Non-pigmented ciliary epithelial cell (primary cell): Measurements from ENCODE around the gene GOLGA6A.
"Not testable (repeated sequence)": the region's sequence is repeated elsewhere in the genome, so short reads cannot be mapped to it uniquely, and the experiment has no call there.

Source experiments
- DNase-seq: peaks from one replicate; pipeline ENCODE4 v3.0.0-alpha.2; 2010; ENCODE audit warnings: low read depth

GOLGA6A gene, protein sequence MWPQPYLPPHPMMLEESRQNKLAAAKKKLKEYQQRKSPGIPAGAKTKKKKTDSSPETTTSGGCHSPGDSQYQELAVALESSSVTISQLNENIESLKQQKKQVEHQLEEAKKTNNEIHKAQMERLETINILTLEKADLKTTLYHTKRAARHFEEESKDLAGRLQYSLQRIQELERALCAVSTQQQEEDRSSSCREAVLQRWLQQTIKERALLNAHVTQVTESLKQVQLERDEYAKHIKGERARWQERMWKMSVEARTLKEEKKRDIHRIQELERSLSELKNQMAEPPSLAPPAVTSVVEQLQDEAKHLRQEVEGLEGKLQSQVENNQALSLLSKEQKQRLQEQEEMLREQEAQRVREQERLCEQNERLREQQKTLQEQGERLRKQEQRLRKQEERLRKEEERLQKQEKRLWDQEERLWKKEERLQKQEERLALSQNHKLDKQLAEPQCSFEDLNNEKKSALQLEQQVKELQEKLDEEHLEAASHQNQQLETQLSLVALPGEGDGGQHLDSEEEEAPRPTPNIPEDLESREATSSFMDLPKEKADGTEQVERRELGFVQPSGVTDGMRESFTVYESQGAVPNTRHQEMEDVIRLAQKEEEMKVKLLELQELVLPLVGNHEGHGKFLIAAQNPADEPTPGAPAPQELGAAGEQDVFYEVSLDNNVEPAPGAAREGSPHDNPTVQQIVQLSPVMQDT

DNA sequence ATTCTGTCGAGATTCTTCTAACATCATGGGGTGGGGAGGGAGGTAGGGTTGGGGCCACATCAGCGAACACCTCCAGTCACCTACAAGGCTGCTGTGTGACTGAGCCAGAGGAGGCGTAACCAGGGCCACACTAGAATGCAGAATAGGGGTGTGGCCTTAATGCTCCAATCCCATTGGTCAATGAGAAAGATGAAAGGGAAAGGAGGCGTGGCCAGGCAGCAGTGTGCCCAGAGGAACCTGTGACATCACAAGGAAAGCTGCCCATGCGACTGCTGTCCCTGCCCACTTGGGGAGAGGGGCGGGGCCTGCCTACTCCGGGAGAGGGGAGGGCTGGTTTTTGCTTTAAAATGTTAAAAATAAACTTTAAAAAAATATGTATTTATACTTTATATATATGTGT is at the start of gene GOLGA6A:
Gene GOLGA6A (minus strand): TSS at position 101 of the 400 bp plus-strand sequence. CDS start 41 bp downstream, at position 60.
- not testable (repeated sequence) for DNase-seq

DNA sequence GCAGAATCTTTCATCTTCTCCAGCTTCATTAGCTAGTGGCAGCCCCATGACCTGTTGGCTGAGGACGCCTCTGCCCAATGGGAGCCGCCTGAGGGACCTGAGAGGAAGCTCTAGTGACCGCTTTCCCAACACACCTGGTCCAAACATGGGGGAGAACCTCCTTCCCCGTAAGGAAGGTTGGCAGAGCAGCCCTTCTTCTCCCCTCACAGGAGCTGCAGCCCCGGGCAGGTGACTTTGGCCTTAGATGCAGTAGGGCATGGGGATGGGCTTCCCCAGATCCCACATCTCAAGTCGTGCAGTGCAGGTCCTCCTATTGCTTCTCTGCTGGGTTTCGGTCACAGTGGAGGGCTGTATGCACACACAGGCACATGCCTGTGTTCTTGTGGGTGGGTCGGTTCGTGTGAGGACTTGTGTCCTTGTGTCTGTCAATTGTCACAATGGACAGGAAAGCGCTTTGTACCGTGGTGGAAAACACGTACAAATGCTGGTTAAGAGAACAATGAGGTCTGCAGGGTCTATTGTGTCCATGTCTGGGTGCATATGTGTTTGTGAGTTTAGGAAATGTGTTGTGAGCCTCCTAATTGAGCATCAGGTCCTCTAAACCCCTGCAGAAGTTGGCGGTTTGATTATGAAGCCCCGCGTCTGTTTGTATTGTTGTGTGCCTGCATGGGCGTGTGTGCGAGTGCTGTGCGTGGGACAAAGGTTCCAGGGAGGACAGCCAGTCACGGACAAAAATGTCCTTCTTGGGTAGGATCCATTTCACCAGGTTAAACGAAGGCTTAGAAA is 49.5 kb upstream of the GOLGA6A start:
- DNase-seq, result no peak

DNA sequence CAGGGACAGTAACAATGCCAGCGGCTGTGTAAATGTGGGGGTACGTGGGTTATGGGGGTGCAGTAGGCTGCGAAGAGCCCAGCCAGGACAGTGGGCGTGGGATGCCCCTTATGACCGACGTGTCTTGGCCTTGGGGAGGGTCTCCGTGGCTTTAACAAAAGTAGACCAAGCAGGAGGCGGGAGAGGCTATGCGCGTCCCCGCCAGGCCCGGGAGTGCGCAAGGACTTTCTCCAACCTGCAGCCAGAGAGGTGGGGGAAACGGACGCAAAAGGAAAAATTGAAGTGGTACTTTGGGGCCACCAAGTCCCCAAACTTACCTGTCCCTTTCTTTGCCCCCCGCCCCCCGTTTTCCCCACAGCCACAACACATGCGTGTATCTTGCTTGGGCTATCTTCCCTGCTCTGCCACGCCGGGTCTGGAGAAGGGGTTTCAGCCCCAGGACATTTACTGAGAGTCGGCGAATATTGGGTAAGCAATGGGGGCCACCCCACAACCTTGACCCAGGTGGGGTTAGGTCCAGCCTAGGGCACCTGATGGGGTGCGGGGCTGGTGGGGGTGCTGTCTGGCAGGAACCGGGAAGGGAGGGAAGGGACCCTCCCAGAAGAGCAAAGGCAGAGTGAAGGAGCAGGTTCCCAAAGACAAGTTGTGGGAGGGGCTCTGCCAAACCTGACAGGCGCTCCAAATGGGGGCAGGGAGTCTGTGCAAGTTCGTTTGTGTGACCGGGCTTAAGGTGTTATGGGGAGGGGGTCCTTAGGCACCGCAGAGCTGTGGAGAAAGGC is 48.7 kb upstream of the GOLGA6A start:
- no peak for DNase-seq

DNA sequence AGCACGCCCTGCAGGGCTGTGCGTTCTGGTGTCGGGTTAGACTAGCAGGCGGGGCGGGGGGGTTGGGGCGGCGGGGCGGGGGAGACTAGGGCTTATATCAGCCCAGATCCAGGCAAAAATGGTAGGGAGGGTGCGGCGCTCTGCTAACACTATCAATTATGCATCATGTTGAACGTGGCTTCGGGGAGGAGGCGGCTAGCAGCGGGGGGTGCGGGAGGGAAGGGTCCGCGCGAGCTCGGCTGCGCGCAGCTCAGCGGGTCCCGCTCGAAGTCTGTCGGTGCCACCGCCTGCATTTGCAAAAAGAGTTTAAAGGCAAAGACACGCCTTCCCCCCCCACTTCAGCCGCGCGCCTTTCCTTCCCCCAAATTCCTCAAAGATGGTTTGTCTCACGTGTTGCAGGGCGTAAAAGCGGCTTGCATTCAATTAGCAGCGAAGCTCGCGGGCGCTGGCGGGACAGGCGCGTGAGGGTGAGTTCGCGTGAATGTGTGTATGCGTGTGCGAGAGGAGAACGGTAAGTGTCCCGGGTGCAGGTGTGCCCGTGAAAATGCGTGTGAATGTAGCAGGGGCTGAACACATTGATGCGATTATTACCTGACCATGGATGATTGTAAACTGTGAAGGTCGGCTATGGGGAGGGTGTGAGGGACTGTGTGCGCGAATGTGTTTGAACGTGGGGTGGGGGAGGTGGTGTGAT is 48.0 kb upstream of the GOLGA6A start, which contains the start of gene ISLR2:
Gene ISLR2 (plus strand): TSS at position 432 of the 694 bp plus-strand sequence. CDS start 2,169 bp downstream, outside the sequence.
- no peak for DNase-seq

DNA sequence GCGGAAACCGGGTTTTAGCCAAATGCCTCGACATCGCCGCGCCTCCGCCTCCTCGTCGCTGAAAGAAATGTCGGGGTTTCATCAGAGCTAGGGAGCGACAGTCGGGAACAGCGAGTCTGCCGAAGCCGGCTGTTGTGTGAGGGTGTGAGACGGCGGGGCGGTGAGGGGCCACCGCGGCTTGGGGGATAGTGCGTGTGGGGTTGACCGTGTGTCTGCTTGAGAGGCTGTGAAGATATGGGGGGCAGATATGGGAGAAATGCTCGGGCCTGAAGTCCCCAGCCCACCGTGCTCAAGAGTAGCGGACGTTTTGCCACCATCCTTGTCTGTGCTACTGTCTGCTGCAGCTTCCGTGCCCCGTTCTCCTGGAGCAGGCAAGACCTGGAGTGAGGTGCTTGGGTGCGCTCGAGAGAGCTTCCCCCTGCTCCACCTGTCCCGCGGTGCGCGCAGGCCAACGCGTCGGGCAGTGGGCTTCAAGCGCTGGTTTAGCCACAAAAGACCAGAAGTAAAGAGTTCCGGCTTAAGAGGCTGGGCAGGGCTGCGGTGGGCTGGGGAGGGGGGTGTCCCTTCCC is 47.3 kb upstream of the GOLGA6A start:
- DNase-seq, result no peak

DNA sequence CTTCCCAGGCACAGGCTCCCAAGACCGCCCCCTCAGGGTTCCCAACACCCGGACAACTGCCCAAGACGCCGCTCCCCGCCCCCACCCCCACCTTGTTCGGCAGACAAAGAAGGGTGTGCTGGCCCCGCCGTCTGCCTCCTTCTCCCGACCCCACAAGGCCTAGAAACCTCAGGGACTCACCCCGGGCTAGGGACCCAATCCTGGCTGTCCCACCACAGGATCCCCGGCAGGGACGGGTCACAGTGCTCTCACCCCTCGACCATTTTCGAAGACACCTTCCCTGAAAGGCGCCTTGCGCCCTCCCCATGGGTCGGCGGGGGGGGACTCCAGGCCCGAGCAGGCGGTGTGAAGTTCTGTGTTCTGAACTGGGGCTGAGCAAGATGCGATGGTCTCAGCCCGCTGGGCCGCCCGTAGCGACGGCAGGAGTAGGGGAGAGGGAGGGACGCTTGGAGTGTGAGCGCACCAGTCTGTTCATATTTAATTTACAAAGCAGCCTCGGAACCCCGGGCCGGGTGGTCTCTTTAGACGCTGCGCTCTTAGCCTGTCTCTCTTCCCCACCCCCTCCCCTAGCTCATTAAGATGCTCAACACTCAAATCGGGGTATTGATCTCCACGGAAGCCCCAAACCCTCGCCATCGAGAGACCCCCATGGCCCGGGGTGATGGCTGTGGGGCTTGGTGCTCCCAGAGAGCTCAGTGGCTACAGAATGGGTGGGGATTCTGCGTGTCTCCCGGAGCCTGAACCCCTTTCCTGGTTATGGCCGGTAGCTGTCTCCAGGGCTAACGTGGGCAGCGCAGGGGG is 46.6 kb upstream of the GOLGA6A start:
- DNase-seq, result no peak

DNA sequence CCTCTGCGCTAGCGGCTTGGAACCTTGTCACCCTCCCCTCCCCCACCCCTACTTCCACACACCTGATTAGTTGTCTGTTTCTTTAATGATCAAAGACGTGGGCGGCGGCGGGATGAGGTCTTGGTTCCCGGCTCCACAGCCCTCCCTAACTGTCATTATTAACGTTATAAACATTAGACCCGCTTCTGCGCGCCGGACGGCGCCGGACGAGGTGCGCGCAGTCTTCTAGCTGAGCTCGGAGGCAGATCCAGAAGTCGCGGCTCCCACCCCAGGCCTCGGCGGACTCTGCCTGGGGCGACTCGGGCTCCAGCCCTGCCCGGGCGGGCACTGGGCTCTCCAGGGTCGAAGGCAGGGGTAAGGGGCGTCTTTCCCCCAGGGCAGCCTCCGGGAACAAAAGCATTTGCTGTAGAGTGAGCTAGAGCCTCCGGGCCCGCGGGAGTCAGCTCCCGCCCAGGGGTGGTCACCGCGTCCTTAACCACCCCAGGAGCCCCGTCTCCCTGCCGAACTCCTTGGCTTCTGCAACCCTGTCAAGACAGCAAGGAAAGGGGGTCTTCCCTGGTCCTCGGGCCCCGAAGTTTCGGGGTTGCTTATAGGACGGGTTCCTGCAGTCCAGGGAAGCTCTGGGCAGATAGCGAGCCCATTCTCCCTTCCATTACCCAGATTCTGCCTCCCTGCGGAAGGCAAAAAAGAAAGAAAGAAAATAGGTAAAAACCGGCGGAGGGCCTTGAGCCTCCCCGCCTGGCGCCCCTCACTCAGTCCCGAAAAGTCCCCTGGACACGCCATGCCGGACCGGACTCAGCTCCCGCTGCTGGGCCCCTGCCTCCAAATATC is 45.8 kb upstream of the GOLGA6A start:
- DNase-seq, result no peak

DNA sequence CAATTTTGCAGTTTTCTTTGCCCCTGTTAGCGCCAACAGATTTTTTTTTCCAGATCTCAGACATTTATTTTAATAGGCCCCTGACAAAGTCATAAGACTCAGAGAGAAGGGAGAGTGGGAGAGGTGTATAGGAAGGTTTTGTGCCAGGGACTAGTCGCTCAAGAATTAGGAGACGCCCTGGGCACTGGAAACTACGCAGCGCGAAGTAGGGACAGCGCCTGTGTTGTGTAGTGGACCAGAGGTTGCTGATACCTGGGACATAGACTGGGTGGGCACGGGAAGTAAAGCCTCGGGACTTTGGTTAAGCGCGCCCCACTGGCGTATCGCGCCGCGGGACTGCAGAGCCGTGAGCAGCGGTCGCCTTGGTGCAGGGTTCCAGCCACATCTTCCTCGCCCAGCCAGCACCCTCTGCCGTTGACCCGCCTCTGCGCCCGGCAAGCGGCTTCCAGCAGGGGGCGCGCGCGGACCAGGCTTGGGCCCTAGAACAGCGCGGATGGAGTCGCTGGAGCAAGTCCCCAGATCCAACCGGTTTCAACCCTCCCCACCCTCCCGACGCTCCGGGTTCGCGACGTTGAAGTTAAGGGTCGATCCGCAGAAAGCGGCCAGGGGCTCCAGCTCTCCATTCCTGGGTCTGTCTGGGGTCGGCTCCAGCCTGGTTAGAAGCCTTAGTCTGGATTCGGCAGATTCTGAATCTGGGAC is 45.1 kb upstream of the GOLGA6A start:
- peak; percentile 37 for DNase-seq

DNA sequence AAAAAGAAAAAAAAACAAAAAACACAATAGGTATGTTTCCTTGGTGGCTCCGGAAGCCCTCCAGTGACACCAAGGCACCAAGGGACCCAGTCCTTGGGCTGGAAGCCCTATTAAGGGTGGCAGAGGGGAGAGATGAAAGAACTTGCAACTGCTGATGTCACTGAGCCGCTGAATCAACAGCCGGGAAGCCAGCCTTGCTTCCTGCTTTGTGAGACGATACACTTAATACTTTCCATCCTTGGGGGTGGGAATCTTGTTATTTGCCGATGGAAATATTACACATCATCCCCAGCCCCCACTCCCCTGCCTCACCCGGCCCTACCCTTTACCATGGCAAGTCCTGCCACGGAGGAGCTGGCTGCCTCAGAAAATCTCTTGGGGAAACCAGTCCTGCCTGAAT is 42.4 kb upstream of the GOLGA6A start:
- no peak for DNase-seq

DNA sequence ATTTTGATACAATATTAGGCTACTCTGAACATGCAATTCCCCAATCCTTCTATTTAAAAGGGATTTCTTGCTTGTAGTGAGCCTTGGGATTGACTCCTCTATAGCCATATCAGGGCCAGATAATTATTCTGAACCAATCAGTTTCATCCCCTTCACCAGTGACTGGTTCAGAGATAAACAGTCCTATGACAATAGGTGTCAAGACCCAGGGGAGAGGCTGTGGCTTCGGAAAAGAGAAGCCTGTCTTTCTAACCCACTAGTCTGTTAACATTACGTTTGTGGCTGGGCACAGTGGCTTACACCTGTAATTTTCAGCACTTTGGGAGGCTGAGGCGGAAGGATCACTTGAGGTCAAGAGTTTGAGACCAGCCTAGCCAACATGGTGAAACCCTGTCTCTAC is 41.8 kb upstream of the GOLGA6A start:
- no peak for DNase-seq

DNA sequence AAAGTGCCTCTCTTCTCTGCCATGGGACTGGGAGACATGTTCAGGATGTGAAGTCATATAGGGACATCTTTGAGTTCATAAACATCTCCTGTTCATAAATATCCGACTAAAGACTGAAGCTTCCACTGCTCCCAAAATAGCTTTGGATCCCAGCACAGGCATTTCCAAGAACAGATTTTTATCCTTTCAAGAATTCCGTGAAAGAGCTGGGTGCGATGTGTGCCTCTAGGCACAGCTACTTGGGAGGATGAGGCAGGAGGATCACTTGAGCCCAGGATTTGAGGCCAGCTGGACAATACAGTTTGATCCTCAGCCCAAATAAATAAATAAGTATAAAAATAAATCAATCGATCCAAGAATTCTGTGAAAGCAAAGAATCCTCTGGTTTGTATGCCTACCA is 41.3 kb upstream of the GOLGA6A start:
- DNase-seq, result no peak

DNA sequence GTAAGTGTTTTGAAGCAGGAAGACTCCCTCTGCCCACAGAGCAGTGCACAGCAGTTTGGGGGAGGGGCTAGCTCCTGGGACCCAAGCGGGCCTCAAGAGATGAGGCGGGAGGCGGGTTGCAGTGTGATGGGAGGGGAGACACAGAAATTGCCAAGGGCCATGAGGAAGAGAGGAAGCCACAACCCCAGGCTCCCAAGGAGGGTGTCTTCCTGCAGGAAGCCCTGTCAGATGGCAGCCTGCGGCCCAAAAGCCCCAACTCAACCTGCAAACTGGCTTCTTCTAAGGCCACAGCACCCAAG is 40.7 kb upstream of the GOLGA6A start:
- DNase-seq, result no peak

DNA sequence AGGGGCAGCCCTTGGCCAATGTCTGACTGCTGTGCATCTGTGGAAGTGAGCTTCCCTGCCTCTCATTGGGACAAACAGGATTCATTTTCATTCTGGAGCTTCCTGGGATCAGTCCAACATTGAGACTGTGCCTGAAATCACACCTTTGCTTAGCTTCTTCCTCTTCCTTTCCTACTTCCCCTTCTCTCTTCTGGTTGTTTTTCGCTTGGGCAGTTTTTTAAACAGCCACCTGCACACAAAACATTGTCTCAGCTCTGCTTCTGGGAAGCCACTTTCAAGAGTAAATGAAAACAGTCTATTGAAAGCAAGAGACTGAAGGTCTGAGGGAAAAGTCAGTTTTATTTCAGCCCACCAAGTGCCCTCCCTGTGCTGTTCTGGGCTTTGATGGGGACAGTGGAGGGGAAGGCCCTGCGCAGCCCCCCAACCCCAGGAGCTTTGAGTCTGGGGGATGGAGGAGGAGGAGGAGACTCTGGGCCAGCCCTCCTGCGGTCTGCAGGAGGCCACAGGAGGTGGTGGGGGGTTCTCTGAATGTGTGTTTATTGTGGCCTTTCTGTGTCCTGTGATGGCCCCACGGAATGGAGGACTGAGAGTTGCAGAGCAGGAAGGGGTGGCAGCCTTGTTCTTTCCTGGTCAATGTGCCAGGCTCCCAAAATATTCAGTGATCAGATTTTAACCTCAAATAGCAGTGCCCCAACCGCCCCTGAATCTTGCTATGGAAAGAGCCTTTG is 40.2 kb upstream of the GOLGA6A start:
- no peak for DNase-seq

DNA sequence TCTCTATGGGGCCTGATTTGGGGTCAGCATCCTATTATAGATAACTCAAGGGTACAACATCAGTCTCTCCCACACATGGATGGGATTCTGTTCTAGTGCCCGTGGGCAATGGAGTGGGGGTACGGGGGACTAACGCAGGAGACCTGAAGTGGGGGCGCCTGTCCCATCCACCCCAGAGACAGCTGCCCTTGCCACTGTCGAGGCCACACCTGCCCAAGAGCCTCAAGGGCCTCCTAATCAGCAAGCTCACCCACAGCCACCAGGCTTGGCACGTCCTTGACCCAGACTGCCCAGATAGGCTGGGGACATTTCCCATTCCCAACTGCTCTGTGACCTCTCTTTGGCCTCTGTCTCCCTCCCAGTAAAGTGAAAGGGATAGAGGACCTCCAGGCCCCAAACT is 39.5 kb upstream of the GOLGA6A start:
- no peak for DNase-seq

DNA sequence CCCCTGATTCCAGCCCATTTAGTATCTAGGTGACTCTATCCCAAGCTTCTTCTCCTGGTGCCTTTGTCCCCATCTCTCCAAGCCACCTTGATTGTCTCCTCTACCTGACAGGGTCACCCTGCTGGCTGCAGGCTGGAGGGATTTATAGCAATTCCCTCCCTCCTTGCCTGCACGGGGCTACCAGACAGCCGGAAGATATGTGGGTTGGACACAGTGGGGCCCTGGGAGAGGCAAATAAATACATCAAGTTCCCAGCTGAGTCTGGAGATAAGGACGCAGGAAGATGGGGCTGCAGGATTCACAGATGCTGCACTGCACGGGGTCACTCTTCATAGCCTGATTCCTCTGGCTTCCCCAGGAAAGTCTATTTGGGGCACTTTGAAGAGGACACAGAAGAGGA is 38.7 kb upstream of the GOLGA6A start:
- DNase-seq, result no peak

DNA sequence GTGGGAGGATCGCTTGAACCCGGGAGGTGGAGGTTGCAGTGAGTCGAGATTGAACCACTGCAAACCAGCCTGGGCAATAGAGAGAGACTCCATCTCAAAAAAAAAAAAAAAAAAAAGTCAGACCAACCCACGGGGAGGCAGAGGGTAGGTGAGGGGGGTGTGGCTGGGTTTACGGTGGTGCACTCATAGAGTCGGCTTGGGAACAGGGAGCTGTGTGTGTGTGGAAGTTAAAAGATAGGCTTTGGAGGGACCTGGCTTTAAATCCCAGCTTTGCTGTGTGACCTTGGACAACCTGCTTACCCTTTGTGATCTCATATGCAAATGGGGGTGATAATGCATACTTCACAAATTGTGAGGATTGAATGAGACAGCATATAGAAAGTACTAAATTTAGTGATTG is 38.1 kb upstream of the GOLGA6A start:
- DNase-seq, result no peak

DNA sequence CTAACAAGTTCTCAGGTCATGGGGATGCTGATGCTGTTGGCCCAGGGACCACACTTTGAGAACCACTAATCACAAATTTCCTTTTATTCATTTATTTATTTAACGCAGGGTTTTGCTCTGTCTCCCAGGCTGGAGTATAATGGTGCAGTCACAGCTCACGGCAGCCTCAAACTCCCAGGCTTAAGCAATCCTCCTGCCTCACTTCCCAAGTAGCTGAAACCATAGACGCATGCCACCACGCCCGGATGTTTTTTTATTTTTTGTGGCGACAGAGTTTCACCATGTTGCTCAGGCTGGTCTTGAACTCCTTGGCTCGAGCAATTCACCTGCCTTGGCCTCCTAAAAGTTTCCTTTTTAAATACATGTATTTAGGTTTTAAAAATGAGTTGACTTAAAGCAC is 27.4 kb upstream of the GOLGA6A start:
- no peak for DNase-seq

DNA sequence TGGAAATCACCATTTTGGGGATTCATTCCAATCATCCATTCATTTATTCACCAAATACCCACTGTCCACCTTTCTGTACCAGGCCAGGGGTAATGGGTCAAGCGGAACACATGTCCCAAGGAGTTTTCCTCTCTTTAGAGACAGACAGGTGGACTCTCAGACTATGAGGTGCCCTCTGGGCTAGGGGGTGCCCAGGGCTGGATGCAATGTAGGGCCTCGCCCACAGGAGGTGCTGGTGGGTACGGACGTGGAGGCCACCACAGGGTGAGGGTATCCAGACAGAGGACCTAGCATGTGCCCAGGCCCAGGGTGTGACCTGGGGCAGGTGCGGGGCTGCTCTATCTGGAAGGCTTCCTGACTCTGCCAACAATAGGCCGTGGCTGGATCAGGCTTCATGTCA is 26.3 kb upstream of the GOLGA6A start:
- DNase-seq, result not testable (repeated sequence)
